PC-3 (cell line): ENCODE data around the gene CD151. TPM values are rescaled to one million over a fixed set of nuclear protein-coding genes. Genes with fewer than 3 reads are reported as not detected.

ENCODE experiments used
- ATAC-seq: fragments of 200-7000 bp; cut with Tn5 transposase; 2 replicates; pipeline ENCODE4 v1.9.1; 2020; ENCODE audit warnings: mild to moderate bottlenecking, moderate library complexity
- BruUV-seq: library from RNA; stranded (reverse); fragments of 400-500 nt; replicated peaks from 2 replicates; lab custom pipeline; 2021; lab: Mats Ljungman, UMichigan
- CTCF ChIA-PET: fragments of 300-600 bp; sonication (Branson Sonifier 250); formaldehyde crosslinking; loops from one replicate; lab custom pipeline; 2022; ENCODE audit warnings: antibody characterized with exemption; lab: Charles Lee
- POLR2A ChIA-PET: fragments of 300-600 bp; sonication (Branson Sonifier 250); formaldehyde crosslinking; loops from one replicate; lab custom pipeline; 2022; ENCODE audit warnings: antibody characterized with exemption; ENCODE audit not compliant: unreplicated experiment; lab: Charles Lee
- DNase-seq: peaks from one replicate; pipeline ENCODE4 v3.0.0-alpha.2; 2015
- H2AFZ ChIP-seq: fragments of 300-600 bp; sonication (generic); 2 replicates; pipeline ENCODE4 v1.6.0; 2016; ENCODE audit warnings: antibody characterized with exemption, low read length
- H3F3A ChIP-seq: fragments of 300-600 bp; sonication (generic); one replicate; pipeline ENCODE4 v1.6.0; 2017; ENCODE audit warnings: antibody characterized with exemption, low read length, control low read depth, mild to moderate bottlenecking; ENCODE audit not compliant: unreplicated experiment
- H3K27ac ChIP-seq: fragments of 300-600 bp; sonication (generic); 2 replicates; pipeline ENCODE4 v1.5.1; 2016; ENCODE audit warnings: mild to moderate bottlenecking, low read length
- H3K27me3 ChIP-seq: fragments of 300-600 bp; sonication (generic); 2 replicates; pipeline ENCODE4 v1.6.1; 2016; ENCODE audit warnings: low read length, mixed read lengths
- H3K36me3 ChIP-seq: fragments of 300-600 bp; sonication (generic); 2 replicates; pipeline ENCODE4 v1.6.1; 2016; ENCODE audit warnings: low read depth, mixed run types, low read length, mixed read lengths
- H3K4me1 ChIP-seq: fragments of 300-600 bp; sonication (generic); 2 replicates; pipeline ENCODE4 v1.5.1; 2016; ENCODE audit warnings: low read length; ENCODE audit not compliant: insufficient read depth
- H3K4me2 ChIP-seq: fragments of 300-600 bp; sonication (generic); 2 replicates; pipeline ENCODE4 v1.6.0; 2016; ENCODE audit warnings: low read length
- H3K4me3 ChIP-seq: fragments of 300-600 bp; sonication (generic); 2 replicates; pipeline ENCODE4 v1.5.1; 2016; ENCODE audit warnings: mild to moderate bottlenecking, low read length, mixed read lengths
- H3K79me2 ChIP-seq: fragments of 300-600 bp; sonication (generic); 2 replicates; pipeline ENCODE4 v1.6.1; 2017; ENCODE audit warnings: low read length, mixed read lengths
- H3K9ac ChIP-seq: fragments of 300-600 bp; sonication (generic); 2 replicates; pipeline ENCODE4 v1.6.0; 2016; ENCODE audit warnings: mild to moderate bottlenecking, low read length
- H3K9me2 ChIP-seq: fragments of 300-600 bp; sonication (generic); replicated peaks from 2 replicates; pipeline ENCODE4 v1.6.1; 2016; ENCODE audit warnings: mixed run types, low read length, mixed read lengths
- H3K9me3 ChIP-seq: fragments of 300-600 bp; sonication (generic); 2 replicates; pipeline ENCODE4 v1.6.1; 2016; ENCODE audit warnings: low read length, mixed read lengths
- H4K20me1 ChIP-seq: fragments of 300-600 bp; sonication (generic); 2 replicates; pipeline ENCODE4 v1.6.1; 2016; ENCODE audit warnings: low read length, mixed read lengths
- CTCF ChIP-seq: fragments of 300-600 bp; sonication (generic); conservative IDR thresholded peaks from 2 replicates; pipeline ENCODE4 v1.5.1; 2017; ENCODE audit warnings: antibody characterized with exemption, low read depth, mild to moderate bottlenecking, low read length
- EZH2 ChIP-seq: fragments of 300-600 bp; sonication (generic); IDR thresholded peaks from one replicate; pipeline ENCODE4 v1.6.1; 2017; ENCODE audit warnings: antibody characterized with exemption, mild to moderate bottlenecking, low read length; ENCODE audit not compliant: unreplicated experiment
- EZH2phosphoT487 ChIP-seq: fragments of 300-600 bp; sonication (generic); IDR thresholded peaks from 2 replicates; pipeline ENCODE4 v1.6.1; 2018; ENCODE audit warnings: mild to moderate bottlenecking, antibody characterized with exemption, low read length, borderline replicate concordance
- intact Hi-C: fragments of 100-400 bp; cut with micrococcal nuclease; formaldehyde crosslinking; loops from 2 replicates; pipeline ENCODE4 v1.9.0; 2023
- total RNA-seq: library from RNA; depleted of rRNA; stranded (reverse); fragments of >200 nt; gene quantifications from 2 replicates; pipeline ENCODE4 v1.2.3, GENCODE V29; 2014

The CD151 gene
- total RNA-seq, 1 experiment from 2014 or later, result 469 TPM

- H3K9ac ChIP-seq, result peak overlapping the region; percentile 95
- H3K27me3 ChIP-seq, result no peaks in the 10 kb centered on the region
- peak overlapping the region; percentile 99 for H3K4me2 ChIP-seq
- peak overlapping the region; percentile 93 for H3K4me3 ChIP-seq
- H3K9me3 ChIP-seq, result no peaks in the 10 kb centered on the region
- intact Hi-C loops, result no loop called here
- peaks cover 23% of the 10 kb centered on the region for H3K4me1 ChIP-seq
- H3K79me2 ChIP-seq, result peaks cover 50% of the 10 kb centered on the region
- no peak for DNase-seq
- no peak for ATAC-seq
- no peak for TF ChIP-seq EZH2phosphoT487
- TF ChIP-seq EZH2, result no peak
- TF ChIP-seq CTCF, result no peak
- peaks cover 34% of the 10 kb centered on the region for H4K20me1 ChIP-seq
- POLR2A ChIA-PET, result no interaction called here
- peak overlapping the region; percentile 93 for H3K27ac ChIP-seq
- H3K36me3 ChIP-seq, result peaks cover 33% of the 10 kb centered on the region
- TSS peak; percentile 61 for BruUV-seq
- CTCF ChIA-PET, result no interaction called here
- H3F3A ChIP-seq, result peaks cover 5% of the 10 kb centered on the region
- no peaks in the 10 kb centered on the region for H3K9me2 ChIP-seq
- no peak overlapping the region for H2AFZ ChIP-seq
These were observed 22.6 kb upstream of the CD151 start for GRCh38 chr11:810040-810567.

- no peak overlapping the region for H2AFZ ChIP-seq
- H3K4me3 ChIP-seq, result peak overlapping the region; percentile 93
- H3K4me2 ChIP-seq, result peak overlapping the region; percentile 99
- BruUV-seq, result no TSS peak
- no peak overlapping the region for H3K27ac ChIP-seq
- H3K9ac ChIP-seq, result peak overlapping the region; percentile 95; the same call in 1 of the 2 replicates
- DNase-seq (no peak), ATAC-seq (no peak)
- intact Hi-C loops, result no loop called here
- TF ChIP-seq EZH2phosphoT487 (no peak), CTCF (peak; percentile 28; the same call in 1 of the 2 replicates)
- peaks cover 20% of the 10 kb centered on the region for H3K4me1 ChIP-seq
- ChIA-PET CTCF (interaction anchor here (0.6 kb wide), 2 partner anchors 23 to 109 kb away, joined by 3 to 10 read pairs; no protein-coding TSS in a partner anchor), POLR2A (no interaction called here)
- H3K9me2 ChIP-seq, result no peaks in the 10 kb centered on the region
- no peaks in the 10 kb centered on the region for H3K9me3 ChIP-seq
- no peaks in the 10 kb centered on the region for H3K27me3 ChIP-seq
- peaks cover 5% of the 10 kb centered on the region for H3F3A ChIP-seq
- peaks cover 50% of the 10 kb centered on the region for H3K79me2 ChIP-seq
- peaks cover 34% of the 10 kb centered on the region for H4K20me1 ChIP-seq
- peaks cover 33% of the 10 kb centered on the region for H3K36me3 ChIP-seq
These were observed 21.1 kb upstream of the CD151 start for GRCh38 chr11:811446-812245.

- DNase-seq, result no peak
- peaks cover 50% of the 10 kb centered on the region for H3K79me2 ChIP-seq
- H3K27ac ChIP-seq, result no peak overlapping the region
- intact Hi-C loops, result no loop called here
- H3K9me2 ChIP-seq, result no peaks in the 10 kb centered on the region
- TF ChIP-seq CTCF (no peak), EZH2 (no peak), EZH2phosphoT487 (no peak)
- peaks cover 20% of the 10 kb centered on the region for H3K4me1 ChIP-seq
- no peak for ATAC-seq
- ChIA-PET CTCF (interaction anchor here (0.6 kb wide), 1 partner anchor 109 kb away, joined by 3 read pairs; no protein-coding TSS in a partner anchor), POLR2A (no interaction called here)
- peak overlapping the region; percentile 99; the same call in 1 of the 2 replicates for H3K4me2 ChIP-seq
- no peaks in the 10 kb centered on the region for H3K27me3 ChIP-seq
- BruUV-seq, result no TSS peak
- peaks cover 33% of the 10 kb centered on the region for H3K36me3 ChIP-seq
- H4K20me1 ChIP-seq, result peaks cover 34% of the 10 kb centered on the region
- peaks cover 5% of the 10 kb centered on the region for H3F3A ChIP-seq
- H3K9ac ChIP-seq, result no peak overlapping the region
- H3K9me3 ChIP-seq, result no peaks in the 10 kb centered on the region
- H3K4me3 ChIP-seq, result peak overlapping the region; percentile 93; the same call in 1 of the 2 replicates
- no peak overlapping the region for H2AFZ ChIP-seq
These were observed 20.4 kb upstream of the CD151 start for GRCh38 chr11:812390-812789.
